CD4-positive, alpha-beta T cell (primary cell): ENCODE data around the gene AANAT. TPM values are rescaled to one million over a fixed set of nuclear protein-coding genes. Genes with fewer than 3 reads are reported as not detected.

ENCODE experiments used
- ATAC-seq: fragments of 200-7000 bp; cut with Tn5 transposase; one replicate; pipeline ENCODE4 v1.10.0; 2022; ENCODE audit warnings: mild to moderate bottlenecking; ENCODE audit not compliant: poor library complexity
- CTCF ChIA-PET: fragments of 350-600 bp; sonication (Branson Sonifier 250); formaldehyde crosslinking; loops from one replicate; lab custom pipeline; 2021; ENCODE audit warnings: antibody characterized with exemption, inconsistent platforms; lab: Charles Lee
- POLR2A ChIA-PET: fragments of 350-600 bp; sonication (Branson Sonifier 250); formaldehyde crosslinking; loops from one replicate; lab custom pipeline; 2021; ENCODE audit warnings: antibody characterized with exemption, inconsistent platforms; lab: Charles Lee
- DNase-seq, 14 experiments: peaks; one replicate each; pipeline ENCODE4 v3.0.0-alpha.2; 2013 to 2020; ENCODE audit warnings: mixed read lengths in 2 of 14
- H3K27ac ChIP-seq, 2 donors: one replicate each; pipeline versions ENCODE4 v1.5.1 to v1.7.0; 2013; ENCODE audit warnings: low read length in 2 of 2, low read depth in 1 of 2, mild to moderate bottlenecking in 1 of 2
- H3K27me3 ChIP-seq, 2 experiments: 1 replicate in 1 of 2; 2 replicates in 1 of 2; pipeline versions ENCODE4 v1.6.1 to v1.7.0; 2013; ENCODE audit warnings: low read length in 2 of 2, control low read depth in 1 of 2, mild to moderate bottlenecking in 1 of 2, moderate library complexity in 1 of 2; ENCODE audit not compliant: insufficient read depth in 2 of 2, control insufficient read depth in 1 of 2
- H3K36me3 ChIP-seq: one replicate; pipeline ENCODE4 v1.6.1; 2013; ENCODE audit warnings: low read length, control low read depth; ENCODE audit not compliant: insufficient read depth
- H3K4me1 ChIP-seq: one replicate; pipeline ENCODE4 v1.6.1; 2013; ENCODE audit warnings: low read length, control low read depth; ENCODE audit not compliant: insufficient read depth
- H3K4me3 ChIP-seq: one replicate; pipeline ENCODE4 v1.5.1; 2013; ENCODE audit warnings: mild to moderate bottlenecking, low read length, moderate library complexity
- H3K9me3 ChIP-seq, 2 experiments: 1 replicate in 1 of 2; 2 replicates in 1 of 2; pipeline versions ENCODE4 v1.6.1 to v1.7.0; 2013; ENCODE audit warnings: low read length in 2 of 2, mild to moderate bottlenecking in 2 of 2, control low read depth in 1 of 2, moderate library complexity in 1 of 2; ENCODE audit not compliant: control insufficient read depth in 1 of 2, insufficient read depth in 1 of 2
- H3K27ac Mint-ChIP-seq: one replicate; pipeline ENCODE4 v1.8.0; 2020; ENCODE audit warnings: mixed read lengths
- H3K27me3 Mint-ChIP-seq: one replicate; pipeline ENCODE4 v1.8.0; 2021; ENCODE audit warnings: mixed read lengths
- H3K36me3 Mint-ChIP-seq: one replicate; pipeline ENCODE4 v1.8.0; 2021; ENCODE audit warnings: low read depth, mixed read lengths
- H3K4me1 Mint-ChIP-seq: one replicate; pipeline ENCODE4 v1.8.0; 2021; ENCODE audit warnings: low read depth, mixed read lengths
- H3K4me3 Mint-ChIP-seq: one replicate; pipeline ENCODE4 v1.8.0; 2020; ENCODE audit warnings: mild to moderate bottlenecking, mixed read lengths
- H3K9me3 Mint-ChIP-seq: one replicate; pipeline ENCODE4 v1.8.0; 2020; ENCODE audit warnings: mixed read lengths
- intact Hi-C, 2 experiments: fragments of 100-400 bp; cut with DNase I in 1 of 2; cut with micrococcal nuclease in 1 of 2; formaldehyde crosslinking; loops; one replicate each; pipeline versions ENCODE4 v1.15.1 to v1.9.0; 2023 to 2025; cut with DNase I, micrococcal nuclease
- total RNA-seq, 174 experiments: library from RNA in 2 of 174; stranded (reverse) in 2 of 174; gene quantifications; one replicate each; pipeline ENCODE4 v1.2.3 and lab custom pipeline; 2021 to 2026
- TF ChIP-seq, protein P1 (sequence below): fragments of 200-600 bp; IDR thresholded peaks from one replicate; pipeline ENCODE4 v1.8.0; 2022; ENCODE audit warnings: antibody characterized with exemption, mild to moderate bottlenecking

AANAT gene
- total RNA-seq, 2 experiments from 2014 or later, result 0.14 TPM; not detected in 1

- Histone ChIP-seq H3K9me3 (no peaks in the 10 kb centered on the region), H3K4me1 (peaks cover 67% of the 10 kb centered on the region), H3K36me3 (no peaks in the 10 kb centered on the region), H3K27ac (peak overlapping the region in 1 of 2 donors; percentile 44), H3K4me3 (no peak overlapping the region), H3K27me3 (no peaks in the 10 kb centered on the region)
- CTCF ChIA-PET, result interaction anchor here (1.6 kb wide), 1 partner anchor 106 kb away, joined by 5 read pairs; no protein-coding TSS in a partner anchor
- ATAC-seq (no peak), DNase-seq (peak in 1 of 14 experiments; percentile 47)
- TF ChIP-seq, protein P1, sequence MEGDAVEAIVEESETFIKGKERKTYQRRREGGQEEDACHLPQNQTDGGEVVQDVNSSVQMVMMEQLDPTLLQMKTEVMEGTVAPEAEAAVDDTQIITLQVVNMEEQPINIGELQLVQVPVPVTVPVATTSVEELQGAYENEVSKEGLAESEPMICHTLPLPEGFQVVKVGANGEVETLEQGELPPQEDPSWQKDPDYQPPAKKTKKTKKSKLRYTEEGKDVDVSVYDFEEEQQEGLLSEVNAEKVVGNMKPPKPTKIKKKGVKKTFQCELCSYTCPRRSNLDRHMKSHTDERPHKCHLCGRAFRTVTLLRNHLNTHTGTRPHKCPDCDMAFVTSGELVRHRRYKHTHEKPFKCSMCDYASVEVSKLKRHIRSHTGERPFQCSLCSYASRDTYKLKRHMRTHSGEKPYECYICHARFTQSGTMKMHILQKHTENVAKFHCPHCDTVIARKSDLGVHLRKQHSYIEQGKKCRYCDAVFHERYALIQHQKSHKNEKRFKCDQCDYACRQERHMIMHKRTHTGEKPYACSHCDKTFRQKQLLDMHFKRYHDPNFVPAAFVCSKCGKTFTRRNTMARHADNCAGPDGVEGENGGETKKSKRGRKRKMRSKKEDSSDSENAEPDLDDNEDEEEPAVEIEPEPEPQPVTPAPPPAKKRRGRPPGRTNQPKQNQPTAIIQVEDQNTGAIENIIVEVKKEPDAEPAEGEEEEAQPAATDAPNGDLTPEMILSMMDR, result no peak
- no peaks in the 10 kb centered on the region for H3K27me3 Mint-ChIP-seq
- intact Hi-C loops, result loop anchor here in 1 of 2 experiments (5.0 kb wide), 1 partner anchor 40 kb away; no protein-coding TSS in a partner anchor
- no peaks in the 10 kb centered on the region for H3K9me3 Mint-ChIP-seq
- H3K4me1 Mint-ChIP-seq, result peaks cover 37% of the 10 kb centered on the region
- no peaks in the 10 kb centered on the region for H3K36me3 Mint-ChIP-seq
- POLR2A ChIA-PET, result interaction anchor here (0.6 kb wide), 1 partner anchor 42 kb away, joined by 3 read pairs; no protein-coding TSS in a partner anchor
- H3K4me3 Mint-ChIP-seq, result no peak overlapping the region
- peak overlapping the region; percentile 82 for H3K27ac Mint-ChIP-seq
Observed at GRCh38 chr17:76517638-76518038, 50.2 kb downstream of the AANAT start.

DNA sequence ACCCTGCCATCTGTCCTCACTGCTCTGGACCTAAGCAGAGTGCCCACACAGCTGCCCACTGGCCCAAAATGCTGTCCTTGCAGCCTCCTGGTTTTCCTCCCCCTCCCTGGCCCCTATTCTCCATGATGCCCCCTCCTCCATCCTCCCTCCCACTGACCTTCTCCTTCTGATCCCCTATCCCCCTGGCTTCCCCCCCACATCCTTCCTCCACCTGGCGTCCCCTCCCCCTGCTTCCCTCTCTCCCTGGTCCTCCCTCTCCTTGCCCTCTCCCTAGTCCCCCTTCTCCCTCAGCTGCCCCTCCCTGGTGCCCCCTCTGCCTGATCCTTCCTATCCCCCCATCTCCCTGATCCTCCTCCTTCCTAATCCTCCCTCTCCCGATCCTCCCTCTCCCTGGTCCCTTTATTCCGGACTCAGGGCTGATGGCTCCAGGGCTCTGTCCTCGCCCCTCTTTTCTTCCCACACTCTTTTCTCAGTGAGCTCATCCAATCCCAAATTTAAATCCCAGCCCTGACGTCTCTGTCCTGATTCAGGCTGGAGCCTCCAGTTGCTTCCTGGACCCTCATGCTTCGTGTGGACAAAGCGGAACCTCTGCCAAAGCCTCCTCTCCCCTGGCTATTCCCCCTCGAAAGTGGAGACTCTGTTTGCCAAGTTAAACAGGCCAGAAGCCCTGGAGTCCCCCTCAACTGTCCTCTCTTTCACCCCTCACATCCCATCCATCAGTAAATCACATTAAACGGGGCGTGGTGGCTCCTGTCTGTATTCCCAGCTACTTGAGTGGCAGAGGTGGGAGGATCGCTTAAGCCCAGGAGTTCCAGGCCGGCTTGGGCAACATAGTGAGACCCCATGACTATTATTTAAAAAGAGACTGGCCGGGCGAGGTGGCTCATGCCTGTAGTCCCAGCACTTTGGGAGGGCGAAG is 51.9 kb downstream of the AANAT start:
- Mint-ChIP-seq H3K4me3 (no peak overlapping the region), H3K27me3 (no peaks in the 10 kb centered on the region), H3K4me1 (peaks cover 36% of the 10 kb centered on the region), H3K36me3 (no peaks in the 10 kb centered on the region), H3K9me3 (no peaks in the 10 kb centered on the region), H3K27ac (peak overlapping the region; percentile 39)
- ATAC-seq (no peak), DNase-seq (no peak)
- ChIA-PET POLR2A (no interaction called here), CTCF (interaction anchor here (0.7 to 1.6 kb wide), 2 partner anchors 105 to 756 kb away, joined by 3 to 5 read pairs; no protein-coding TSS in a partner anchor)
- intact Hi-C loops, result loop anchor here in 1 of 2 experiments (5.0 kb wide), 1 partner anchor 38 kb away; no protein-coding TSS in a partner anchor
- H3K9me3 ChIP-seq, result no peaks in the 10 kb centered on the region
- TF ChIP-seq, protein P1, result no peak
- no peaks in the 10 kb centered on the region for H3K36me3 ChIP-seq
- H3K4me1 ChIP-seq, result peaks cover 61% of the 10 kb centered on the region
- no peak overlapping the region for H3K4me3 ChIP-seq
- no peak overlapping the region for H3K27ac ChIP-seq
- H3K27me3 ChIP-seq, result no peaks in the 10 kb centered on the region

Other genes starting within 250 kb of the AANAT start
- gene RNF157, start 227.1 kb upstream of the AANAT start, total RNA-seq, result 10 to 100 TPM; 18.5 to 21.1 TPM
- 100 to 1,000 TPM; 253 to 265 TPM for gene UBALD2, start 202.3 kb upstream of the AANAT start, total RNA-seq
- gene QRICH2, start 159.3 kb upstream of the AANAT start, total RNA-seq, result 1 to 10 TPM; 1.8 to 2.1 TPM
- gene PRPSAP1, start 113.7 kb upstream of the AANAT start, total RNA-seq, result 10 to 100 TPM; 10.8 to 12.1 TPM
- gene SPHK1, start 83.0 kb upstream of the AANAT start, total RNA-seq, result 1 to 10 TPM in 1 of 2 experiments, under 1 TPM in 1; 0.45 to 1.1 TPM
- 10 to 100 TPM; 22.7 to 25.1 TPM for gene UBE2O, start 14.5 kb upstream of the AANAT start, total RNA-seq
- 10 to 100 TPM; 22.6 to 24.9 TPM for gene RHBDF2, start 33.8 kb downstream of the AANAT start, total RNA-seq
- gene CYGB, start 70.1 kb downstream of the AANAT start, total RNA-seq, result not detected
- gene PRCD, start 72.4 kb downstream of the AANAT start, total RNA-seq, result not detected
- 1 to 10 TPM in 1 of 2 experiments, under 1 TPM in 1; 0.49 to 1.2 TPM for gene ST6GALNAC2, start 118.3 kb downstream of the AANAT start, total RNA-seq
- 1 to 10 TPM; 1.8 to 2.5 TPM for gene ST6GALNAC1, start 176.2 kb downstream of the AANAT start, total RNA-seq
- 10 to 100 TPM; 11.4 to 12.1 TPM for gene MXRA7, start 243.4 kb downstream of the AANAT start, total RNA-seq